ENCODE measurements around the gene ASRGL1.

- no peak for TF ChIP-seq EP300 (IDR thresholded peaks at IDR 0.05)
- TF ChIP-seq CTCF (IDR thresholded peaks at IDR 0.05), result no peak
- no peak for TF ChIP-seq MAFK (IDR thresholded peaks at IDR 0.05; ENCODE audit: partially characterized antibody)
- TF ChIP-seq CEBPB (IDR thresholded peaks at IDR 0.05), result no peak
- no peak for TF ChIP-seq REST (IDR thresholded peaks at IDR 0.05)
- no peak for TF ChIP-seq RCOR1 (IDR thresholded peaks at IDR 0.05; ENCODE audit: low read depth, low read length)
- no peak for TF ChIP-seq JUNB (IDR thresholded peaks at IDR 0.05)
- TF ChIP-seq POLR2A (IDR thresholded peaks at IDR 0.05; ENCODE audit: low read length), result no peak
Measured at GRCh38 chr11:62401356-62401755, 64.1 kb downstream of the ASRGL1 start.

Data from A549 (cell line).